ENCODE measurements around the gene CHRNA5. TPM values are rescaled to one million over a fixed set of nuclear protein-coding genes. Genes with fewer than 3 reads are reported as not detected.

The CHRNA5 gene
- total RNA-seq, 1 donor, result 2.2 TPM

Small RNAs within 50 kb of the gene (small RNA-seq; reads per million reads assigned to genes)
- not detected for gene AC067863.2

Other genes with a start within 250 kb of the CHRNA5 start
- gene CRABP1, start 225.2 kb upstream of the CHRNA5 start, total RNA-seq, result not detected in 2 replicates
- 38.9 and 39.0 TPM in 2 replicates for gene IREB2, start 127.3 kb upstream of the CHRNA5 start, total RNA-seq
- gene HYKK, start 57.9 kb upstream of the CHRNA5 start, total RNA-seq, result 1.7 and 2.3 TPM in 2 replicates
- gene PSMA4, start 25.1 kb upstream of the CHRNA5 start, total RNA-seq, result 215 and 291 TPM in 2 replicates
- gene CHRNA3, start 55.5 kb downstream of the CHRNA5 start, total RNA-seq, result under 0.01 TPM in 1 of 2 replicates, not detected in the other
- not detected in 2 replicates for gene CHRNB4, start 75.7 kb downstream of the CHRNA5 start, total RNA-seq
- 16.4 and 17.4 TPM in 2 replicates for gene ADAMTS7, start 245.9 kb downstream of the CHRNA5 start, total RNA-seq

Data from fibroblast of villous mesenchyme (primary cell).